GM12878 (cell line): ENCODE results near the gene OR52K1. TPM values are rescaled to one million over a fixed set of nuclear protein-coding genes. Genes with fewer than 3 reads are reported as not detected.

ENCODE experiments used
- ATAC-seq: fragments of 200-7000 bp; cut with Tn5 transposase; 3 replicates; pipeline ENCODE4 v1.9.1; 2020; ENCODE audit warnings: mild to moderate bottlenecking, moderate library complexity
- BruUV-seq: library from RNA; stranded (reverse); fragments of 400-500 nt; replicated peaks from 2 replicates; lab custom pipeline; 2021; lab: Mats Ljungman, UMichigan
- CTCF ChIA-PET: fragments of 300-600 bp; sonication (Branson Sonifier 250); formaldehyde crosslinking; extraction: SDS; loops from one replicate; lab custom pipeline; 2021; ENCODE audit warnings: inconsistent platforms; lab: Yijun Ruan, JAX
- POLR2A ChIA-PET: fragments of 350-600 bp; formaldehyde crosslinking; extraction: SDS; loops from one replicate; lab custom pipeline; 2021; ENCODE audit warnings: inconsistent platforms; lab: Charles Lee
- RAD21 ChIA-PET: fragments of 300-600 bp; sonication (Branson Sonifier 250); formaldehyde crosslinking; loops from one replicate; lab custom pipeline; 2023; ENCODE audit warnings: antibody characterized with exemption; ENCODE audit not compliant: unreplicated experiment; lab: Charles Lee
- SMC1A ChIA-PET: fragments of 300-600 bp; sonication (Branson Sonifier 250); formaldehyde crosslinking; loops from one replicate; lab custom pipeline; 2023; ENCODE audit not compliant: unreplicated experiment, uncharacterized antibody; lab: Charles Lee
- DNase-seq: peaks from one replicate; pipeline ENCODE4 v3.0.0-alpha.2; 2011; ENCODE audit warnings: low read depth, low spot score
- FAIRE-seq: peaks from 3 replicates; lab custom pipeline; 2011; peaks lifted over from hg19 to GRCh38; lab: Jason Lieb, UNC
- H2AFZ ChIP-seq: 2 replicates; pipeline ENCODE4 v1.6.0; 2011; ENCODE audit warnings: low read depth, low read length, control low read depth; ENCODE audit not compliant: control insufficient read depth
- H3K27ac ChIP-seq: 2 replicates; pipeline ENCODE4 v1.5.1; 2011; ENCODE audit warnings: control low read depth; ENCODE audit not compliant: control insufficient read depth, insufficient read depth
- H3K27me3 ChIP-seq, 2 experiments: replicated peaks in 1 of 2; 2 replicates each; pipeline versions ENCODE4 v1.6.0 to v1.6.1; 2011; ENCODE audit warnings: low read length in 1 of 2; ENCODE audit not compliant: control insufficient read depth in 2 of 2, insufficient read depth in 2 of 2
- H3K36me3 ChIP-seq, 2 experiments: 2 replicates each; pipeline ENCODE4 v1.5.1; 2011; ENCODE audit warnings: low read length in 1 of 2; ENCODE audit not compliant: control insufficient read depth in 2 of 2, insufficient read depth in 2 of 2
- H3K4me1 ChIP-seq: 2 replicates; pipeline ENCODE4 v1.6.1; 2011; ENCODE audit warnings: mild to moderate bottlenecking, low read length, moderate library complexity, mixed read lengths; ENCODE audit not compliant: control insufficient read depth, insufficient read depth
- H3K4me2 ChIP-seq: 2 replicates; pipeline ENCODE4 v1.6.0; 2011; ENCODE audit warnings: control low read depth; ENCODE audit not compliant: control insufficient read depth, insufficient read depth
- H3K4me3 ChIP-seq: fragments of 200-600 bp; sonication (generic); 2 replicates; pipeline ENCODE4 v1.5.1; 2016
- H3K79me2 ChIP-seq: 2 replicates; pipeline ENCODE4 v1.6.0; 2011; ENCODE audit warnings: low read length; ENCODE audit not compliant: control insufficient read depth, insufficient read depth
- H3K9ac ChIP-seq: 2 replicates; pipeline ENCODE4 v1.8.0; 2011; ENCODE audit warnings: low read length, control low read depth, mixed read lengths; ENCODE audit not compliant: control insufficient read depth, insufficient read depth
- H3K9me3 ChIP-seq: replicated peaks from 3 replicates; pipeline ENCODE4 v1.5.1; 2011; ENCODE audit warnings: mild to moderate bottlenecking, low read length; ENCODE audit not compliant: control insufficient read depth, insufficient read depth
- H4K20me1 ChIP-seq: 2 replicates; pipeline ENCODE4 v1.6.0; 2011; ENCODE audit not compliant: control insufficient read depth, insufficient read depth
- EED ChIP-seq: sonication (generic); IDR thresholded peaks from 2 replicates; pipeline ENCODE4 v1.6.1; 2016; ENCODE audit warnings: antibody characterized with exemption, low read depth
- NR2C2 ChIP-seq: IDR thresholded peaks from 2 replicates; pipeline ENCODE4 v1.6.1; 2011; ENCODE audit warnings: borderline replicate concordance, low read depth; ENCODE audit not compliant: control insufficient read depth, insufficient read length
- POLR2A ChIP-seq: IDR thresholded peaks from 2 replicates; pipeline ENCODE4 v1.6.1; 2011; ENCODE audit warnings: low read depth, mild to moderate bottlenecking, low read length
- ZNF274 ChIP-seq: IDR thresholded peaks from one replicate; pipeline ENCODE4 v1.8.0; 2011; ENCODE audit not compliant: insufficient read length, insufficient read depth
- WGBS: methylation state at CpG from one replicate; pipeline ENCODE4 v1.1.6; 2016; ENCODE audit warnings: low lambda C conversion rate; ENCODE audit not compliant: insufficient replicate concordance, insufficient coverage; ENCODE audit errors: missing lambda C conversion rate; 5-methylcytosine and 5-hydroxymethylcytosine counted together
- in situ Hi-C: fragments of 300-500 bp; cut with MboI; formaldehyde crosslinking; loops from 9 replicates; pipeline ENCODE4 v1.14.3; 2018; ENCODE audit warnings: mixed read lengths
- intact Hi-C: fragments of 100-400 bp; cut with micrococcal nuclease; formaldehyde crosslinking; loops from one replicate; pipeline ENCODE4 v1.14.2; 2022; ENCODE audit not compliant: unreplicated experiment
- polyA plus RNA-seq, 11 experiments: library from polyadenylated mRNA; depleted of rRNA in 4 of 11; unstranded in 6 of 11; stranded (reverse) in 5 of 11; fragments of >200 nt; fragmentation: Nextera tagmentation in 4 of 11; fragmentation: Illumina TruSeq in 1 of 11; extraction: Ambion mirVana in 4 of 11; extraction: Trizol in 1 of 11; gene quantifications; 1 replicate in 1 of 11; 2 replicates in 10 of 11; pipeline versions ENCODE4 v1.2.1 to v1.2.3, GENCODE V29; 2011 to 2016; ENCODE audit warnings: inconsistent platforms in 2 of 11, missing spikeins in 2 of 11, low read depth in 1 of 11
- total RNA-seq, 4 experiments: library from RNA; depleted of rRNA in 3 of 4; stranded (reverse); fragments of >200 nt in 3 of 4; fragmentation: Illumina TruSeq in 1 of 4; extraction: Trizol in 1 of 4; gene quantifications; 2 replicates each; pipeline versions ENCODE4 v1.2.1 to v1.2.3, GENCODE V29; 2013 to 2021
- TF ChIP-seq, protein P1 (sequence below): fragments of 450-650 bp; IDR thresholded peaks from 2 replicates; pipeline ENCODE4 v1.6.1; 2017; ENCODE audit warnings: low read depth, mild to moderate bottlenecking, moderate library complexity

OR52K1 gene
- total and polyA plus RNA-seq, 10 of the 15 experiments (the other 5 are each of a cell fraction or from before 2014, with no cell fraction given) = not detected

DNA sequence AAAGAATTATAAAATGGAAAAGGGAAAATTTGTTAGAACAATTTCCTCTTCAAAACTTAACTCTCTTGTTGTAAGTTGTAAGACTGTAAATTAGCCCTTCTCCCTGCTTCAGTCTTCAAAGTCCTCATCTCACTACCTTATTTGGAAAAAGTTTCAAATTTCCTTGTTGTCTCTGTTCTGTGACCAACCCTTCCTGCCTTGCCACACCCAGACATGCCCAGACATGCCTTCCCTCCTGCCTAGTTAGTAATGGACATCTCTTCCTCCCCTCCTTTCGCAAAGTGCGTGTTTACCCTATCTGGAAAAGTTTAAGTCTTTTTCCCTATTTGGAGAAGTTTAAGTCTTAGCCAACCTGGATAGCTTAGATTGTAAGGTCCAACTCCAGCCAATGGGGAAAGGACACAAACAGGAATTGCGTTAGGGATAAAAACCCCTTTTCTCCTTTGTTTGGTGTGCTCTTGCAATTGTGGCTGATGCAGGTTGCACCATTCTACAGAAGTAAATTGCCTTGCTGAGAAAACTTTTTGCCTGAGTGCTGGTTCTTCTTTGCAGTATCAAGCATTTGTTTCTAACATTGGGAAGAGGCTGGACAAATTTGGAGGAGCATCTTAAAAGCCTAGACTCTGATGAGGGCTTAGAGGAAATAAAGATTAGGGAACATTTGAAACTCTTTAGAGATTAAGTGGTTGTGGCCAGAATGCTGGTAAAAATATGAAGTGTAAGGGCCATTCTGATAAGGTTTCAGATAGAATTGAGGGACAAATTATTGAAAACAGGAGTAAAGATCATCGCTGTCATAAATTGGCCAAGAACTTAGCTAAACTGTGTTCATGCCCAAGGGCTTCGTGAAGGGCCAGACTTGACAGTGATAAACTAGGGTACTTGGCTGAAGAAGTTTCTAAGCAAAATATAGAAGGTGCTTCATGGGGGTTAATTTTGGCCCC is 18.0 kb upstream of the OR52K1 start:
- FAIRE-seq = no peak
- no peak overlapping the region for H3K27ac ChIP-seq
- in situ Hi-C loops (no loop called here), intact Hi-C loops (no loop called here)
- H2AFZ ChIP-seq = no peak overlapping the region
- no peaks in the 10 kb centered on the region for H4K20me1 ChIP-seq
- ATAC-seq = no peak
- no peak for DNase-seq
- RAD21 ChIA-PET = interaction anchor here (1.2 kb wide), 1 partner anchor 28 kb away, joined by 4 read pairs; no protein-coding TSS in a partner anchor
- no peaks in the 10 kb centered on the region for H3K36me3 ChIP-seq
- CTCF ChIA-PET = interaction anchor here (1.2 kb wide), 1 partner anchor 10 kb away, joined by 3 read pairs; no protein-coding TSS in a partner anchor
- no peak overlapping the region for H3K9ac ChIP-seq
- 60% methylated on average over 5 of the region's 5 CpGs for WGBS
- H3K27me3 ChIP-seq = no peaks in the 10 kb centered on the region
- SMC1A ChIA-PET = interaction anchor here (0.6 kb wide), 1 partner anchor 87 kb away, joined by 3 read pairs; no protein-coding TSS in a partner anchor
- no peak overlapping the region for H3K4me2 ChIP-seq
- POLR2A ChIA-PET = no interaction called here
- no peak for TF ChIP-seq EED
- no peak for TF ChIP-seq ZNF274
- no peak for TF ChIP-seq NR2C2
- no peak for TF ChIP-seq POLR2A
- TF ChIP-seq, protein P1, sequence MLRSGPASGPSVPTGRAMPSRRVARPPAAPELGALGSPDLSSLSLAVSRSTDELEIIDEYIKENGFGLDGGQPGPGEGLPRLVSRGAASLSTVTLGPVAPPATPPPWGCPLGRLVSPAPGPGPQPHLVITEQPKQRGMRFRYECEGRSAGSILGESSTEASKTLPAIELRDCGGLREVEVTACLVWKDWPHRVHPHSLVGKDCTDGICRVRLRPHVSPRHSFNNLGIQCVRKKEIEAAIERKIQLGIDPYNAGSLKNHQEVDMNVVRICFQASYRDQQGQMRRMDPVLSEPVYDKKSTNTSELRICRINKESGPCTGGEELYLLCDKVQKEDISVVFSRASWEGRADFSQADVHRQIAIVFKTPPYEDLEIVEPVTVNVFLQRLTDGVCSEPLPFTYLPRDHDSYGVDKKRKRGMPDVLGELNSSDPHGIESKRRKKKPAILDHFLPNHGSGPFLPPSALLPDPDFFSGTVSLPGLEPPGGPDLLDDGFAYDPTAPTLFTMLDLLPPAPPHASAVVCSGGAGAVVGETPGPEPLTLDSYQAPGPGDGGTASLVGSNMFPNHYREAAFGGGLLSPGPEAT = no peak
- H3K79me2 ChIP-seq = no peaks in the 10 kb centered on the region
- H3K4me3 ChIP-seq = no peak overlapping the region
- peaks cover 7% of the 10 kb centered on the region; the same call in 2 of the 3 replicates for H3K9me3 ChIP-seq
- no peaks in the 10 kb centered on the region; the same call in 1 of the 2 replicates for H3K4me1 ChIP-seq
- BruUV-seq = no TSS peak
